AG09319 (cell line): ENCODE measurements around the gene ARMC3.

Experiments used
- DNase-seq: peaks from one replicate; pipeline ENCODE4 v3.0.0-alpha.2; 2010; ENCODE audit warnings: low read depth; ENCODE audit errors: extremely low read depth
- CTCF ChIP-seq: IDR thresholded peaks from 2 replicates; pipeline ENCODE4 v1.5.1; 2011; ENCODE audit warnings: low read depth, mild to moderate bottlenecking, inconsistent platforms, low read length, moderate library complexity

The ARMC3 gene

GRCh38 chr10:23047201-23048050 lies 119.6 kb downstream of the ARMC3 start:
- no peak for DNase-seq
- TF ChIP-seq CTCF = no peak

DNA sequence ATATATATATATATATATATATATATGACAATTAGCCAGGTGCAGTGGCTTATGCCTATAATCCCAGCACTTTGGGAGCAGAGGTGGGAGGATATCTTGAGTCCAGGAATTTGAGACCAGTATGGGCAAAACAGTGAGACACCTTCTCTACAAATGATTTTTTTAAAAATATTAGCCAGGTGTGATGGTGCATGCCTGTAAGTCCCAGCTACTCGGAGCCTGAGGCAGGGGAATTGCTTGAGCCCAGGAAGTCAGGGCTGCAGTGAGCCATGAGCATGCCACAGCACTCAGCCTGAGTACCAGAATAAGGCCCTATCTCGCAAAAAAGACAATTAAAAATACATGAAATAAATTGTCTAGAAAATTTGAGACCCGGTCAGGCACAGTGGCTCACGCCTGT lies 120.3 kb downstream of the ARMC3 start:
- no peak for TF ChIP-seq CTCF

GRCh38 chr10:23051278-23051677 lies 123.4 kb downstream of the ARMC3 start:
- TF ChIP-seq CTCF = no peak
- DNase-seq = no peak

More for the DNA sequence above, 120.3 kb downstream of the ARMC3 start:
- DNase-seq = no peak

DNA sequence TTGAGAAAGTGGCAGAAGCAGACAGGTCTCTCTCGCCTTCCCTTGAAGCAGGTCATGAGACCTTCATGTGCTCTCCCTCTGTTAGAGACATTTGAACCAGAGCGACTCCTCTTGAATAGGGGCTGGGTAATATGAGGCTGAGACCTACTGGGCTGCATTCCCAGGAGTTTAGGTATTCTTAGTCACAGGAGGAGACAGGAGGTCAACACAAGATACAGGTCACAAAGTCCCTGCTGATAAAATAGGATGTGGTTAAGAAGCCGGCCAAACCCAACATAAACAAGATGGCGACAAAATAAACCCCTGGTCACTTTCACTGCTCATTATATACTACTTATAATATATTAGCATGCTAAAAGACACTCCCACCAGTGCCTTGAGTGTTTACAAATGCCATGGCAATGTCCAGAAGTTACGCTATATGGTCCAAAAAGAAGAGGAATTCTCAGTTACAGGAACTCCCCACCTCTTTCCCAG lies 124.0 kb downstream of the ARMC3 start:
- TF ChIP-seq CTCF = no peak
- DNase-seq = no peak

- DNase-seq = no peak
- TF ChIP-seq CTCF = no peak
Observed at GRCh38 chr10:23053036-23053435, 125.2 kb downstream of the ARMC3 start.

DNA sequence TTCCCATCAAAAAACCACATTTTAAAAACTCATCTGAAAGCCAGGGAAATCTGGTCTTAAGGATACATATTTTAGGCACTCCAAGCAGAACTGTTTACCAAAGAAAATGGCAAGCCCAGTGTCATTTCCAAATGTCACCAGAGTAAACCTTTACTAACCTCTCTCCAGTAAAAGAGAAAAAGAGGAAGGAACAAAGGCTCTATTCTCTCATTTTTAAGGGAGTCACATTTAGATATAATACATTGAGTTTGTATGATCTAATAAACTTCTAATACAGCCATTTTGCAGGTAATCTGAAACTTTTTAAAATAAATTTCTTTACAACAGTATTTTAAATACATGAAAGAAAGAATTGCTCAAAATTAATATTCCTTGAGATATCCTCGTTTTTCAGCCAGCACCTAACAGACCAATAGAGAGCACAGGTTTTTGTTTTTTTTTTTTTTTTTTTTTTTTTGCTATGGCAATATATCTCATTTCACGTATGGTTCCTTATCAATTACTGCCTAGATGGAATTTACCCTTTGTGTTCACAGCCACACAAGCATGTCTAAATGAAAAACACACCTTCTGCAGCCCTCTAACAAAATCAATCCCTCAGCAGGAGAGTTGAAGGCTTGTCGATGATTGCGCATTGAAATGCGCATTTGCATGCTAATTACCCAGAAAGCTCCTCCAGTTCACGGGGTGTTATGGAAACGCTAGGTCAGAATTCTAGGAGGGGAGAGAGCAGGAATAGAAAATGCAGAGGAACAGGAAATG lies 127.8 kb downstream of the ARMC3 start:
- TF ChIP-seq CTCF = no peak
- no peak for DNase-seq

GRCh38 chr10:23056186-23056579 lies 128.3 kb downstream of the ARMC3 start:
- TF ChIP-seq CTCF = no peak
- DNase-seq = no peak
